ENCODE results near the gene CACNA1A. TPM values are rescaled to one million over a fixed set of nuclear protein-coding genes. Genes with fewer than 3 reads are reported as not detected.

Gene CACNA1A
- total and polyA plus RNA-seq, 2 of the 13 experiments (the other 11 are each of a cell fraction or from before 2014, with no cell fraction given), result not detected

DNA sequence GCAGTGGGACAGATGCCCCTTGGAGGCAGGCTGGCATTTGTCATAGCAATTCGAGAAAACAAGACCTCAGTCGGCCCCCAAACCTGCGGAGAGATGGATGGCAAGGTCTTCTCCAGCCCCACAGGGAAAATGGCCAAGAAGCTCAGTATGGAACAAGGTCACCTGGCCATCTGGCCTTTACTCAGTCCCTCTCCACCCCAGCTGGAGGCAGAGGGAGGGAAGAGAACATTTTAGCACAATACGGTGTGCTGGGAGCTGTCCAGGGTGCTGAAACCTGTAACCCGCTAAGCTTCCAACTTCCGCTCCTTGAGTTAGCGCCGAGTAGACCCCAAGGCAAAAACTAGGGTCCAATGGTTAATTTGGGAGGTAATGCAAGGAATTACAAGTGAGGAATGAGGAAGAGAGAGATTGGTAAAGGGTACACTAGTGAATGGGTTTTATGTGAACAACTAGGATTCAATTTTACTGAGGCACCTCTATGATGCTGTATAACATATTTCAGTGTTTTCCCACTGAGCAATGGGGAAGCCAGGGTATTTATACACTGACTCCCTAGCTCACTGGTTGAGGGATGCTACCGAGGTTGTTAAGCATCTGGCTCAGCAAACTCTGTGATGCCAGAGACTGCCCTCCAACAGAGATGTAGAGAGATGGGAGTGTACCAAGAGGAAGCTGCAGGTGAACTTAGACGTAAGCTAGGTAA, 64.3 kb downstream of the CACNA1A start (continued):
- TF ChIP-seq, protein P1, sequence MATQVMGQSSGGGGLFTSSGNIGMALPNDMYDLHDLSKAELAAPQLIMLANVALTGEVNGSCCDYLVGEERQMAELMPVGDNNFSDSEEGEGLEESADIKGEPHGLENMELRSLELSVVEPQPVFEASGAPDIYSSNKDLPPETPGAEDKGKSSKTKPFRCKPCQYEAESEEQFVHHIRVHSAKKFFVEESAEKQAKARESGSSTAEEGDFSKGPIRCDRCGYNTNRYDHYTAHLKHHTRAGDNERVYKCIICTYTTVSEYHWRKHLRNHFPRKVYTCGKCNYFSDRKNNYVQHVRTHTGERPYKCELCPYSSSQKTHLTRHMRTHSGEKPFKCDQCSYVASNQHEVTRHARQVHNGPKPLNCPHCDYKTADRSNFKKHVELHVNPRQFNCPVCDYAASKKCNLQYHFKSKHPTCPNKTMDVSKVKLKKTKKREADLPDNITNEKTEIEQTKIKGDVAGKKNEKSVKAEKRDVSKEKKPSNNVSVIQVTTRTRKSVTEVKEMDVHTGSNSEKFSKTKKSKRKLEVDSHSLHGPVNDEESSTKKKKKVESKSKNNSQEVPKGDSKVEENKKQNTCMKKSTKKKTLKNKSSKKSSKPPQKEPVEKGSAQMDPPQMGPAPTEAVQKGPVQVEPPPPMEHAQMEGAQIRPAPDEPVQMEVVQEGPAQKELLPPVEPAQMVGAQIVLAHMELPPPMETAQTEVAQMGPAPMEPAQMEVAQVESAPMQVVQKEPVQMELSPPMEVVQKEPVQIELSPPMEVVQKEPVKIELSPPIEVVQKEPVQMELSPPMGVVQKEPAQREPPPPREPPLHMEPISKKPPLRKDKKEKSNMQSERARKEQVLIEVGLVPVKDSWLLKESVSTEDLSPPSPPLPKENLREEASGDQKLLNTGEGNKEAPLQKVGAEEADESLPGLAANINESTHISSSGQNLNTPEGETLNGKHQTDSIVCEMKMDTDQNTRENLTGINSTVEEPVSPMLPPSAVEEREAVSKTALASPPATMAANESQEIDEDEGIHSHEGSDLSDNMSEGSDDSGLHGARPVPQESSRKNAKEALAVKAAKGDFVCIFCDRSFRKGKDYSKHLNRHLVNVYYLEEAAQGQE (IDR thresholded peaks at IDR 0.05; ENCODE audit: borderline replicate concordance in 1 of 2, low read depth in 1 of 2, low read length in 2 of 2), result peak; percentile 91 to 98
- TF ChIP-seq ARID2 (CRISPR knock-in tag; IDR thresholded peaks at IDR 0.05; ENCODE audit: borderline replicate concordance) (no peak), ZNF605 (CRISPR knock-in tag; IDR thresholded peaks at IDR 0.05) (peak; percentile 61; the same call in 1 of the 2 replicates), HES4 (CRISPR knock-in tag; IDR thresholded peaks at IDR 0.05; ENCODE audit: borderline replicate concordance) (peak; percentile 70), SIX4 (CRISPR knock-in tag; IDR thresholded peaks at IDR 0.05) (peak; percentile 56; the same call in 1 of the 2 replicates), ZNF530 (CRISPR knock-in tag; IDR thresholded peaks at IDR 0.05; ENCODE audit: low read depth) (0 out of 2 replicates have a peak, but pooled peaks have one; percentile 52), ZNF263 (CRISPR knock-in tag; IDR thresholded peaks at IDR 0.05) (0 out of 2 replicates have a peak, but pooled peaks have one; percentile 34), DNMT3B (CRISPR knock-in tag; conservative IDR thresholded peaks at IDR 0.05) (peak; percentile 92; the same call in 1 of the 2 replicates), ELF1 (CRISPR knock-in tag; IDR thresholded peaks at IDR 0.05) (no peak), ZSCAN9 (CRISPR knock-in tag; IDR thresholded peaks at IDR 0.05; ENCODE audit: borderline replicate concordance) (peak; percentile 92), ZNF225 (CRISPR knock-in tag; IDR thresholded peaks at IDR 0.05) (peak; percentile 65; the same call in 1 of the 2 replicates), ZNF124 (CRISPR knock-in tag; IDR thresholded peaks at IDR 0.05) (peak; percentile 64; the same call in 1 of the 2 replicates), ZNF335 (CRISPR knock-in tag; IDR thresholded peaks at IDR 0.05) (peak; percentile 70; the same call in 1 of the 2 replicates), FOXA3 (CRISPR knock-in tag; IDR thresholded peaks at IDR 0.05) (0 out of 2 replicates have a peak, but pooled peaks have one; percentile 12), ZNF768 (CRISPR knock-in tag; IDR thresholded peaks at IDR 0.05) (no peak), IKZF4 (CRISPR knock-in tag; IDR thresholded peaks at IDR 0.05; ENCODE audit: borderline replicate concordance, low read depth, not compliant biosample characterization) (peak; percentile 35), SKI (IDR thresholded peaks at IDR 0.05; ENCODE audit: partially characterized antibody) (no peak), ETV6 (CRISPR knock-in tag; conservative IDR thresholded peaks at IDR 0.05) (0 out of 2 replicates have a peak, but pooled peaks have one; percentile 74), CCDC6 (CRISPR knock-in tag; IDR thresholded peaks at IDR 0.05) (0 out of 2 replicates have a peak, but pooled peaks have one; percentile 29), MIXL1 (CRISPR knock-in tag; IDR thresholded peaks at IDR 0.05) (peak; percentile 53; the same call in 1 of the 2 replicates), ZNF7 (CRISPR knock-in tag; IDR thresholded peaks at IDR 0.05) (0 out of 2 replicates have a peak, but pooled peaks have one; percentile 3), HOXA5 (CRISPR knock-in tag; IDR thresholded peaks at IDR 0.05) (peak; percentile 61; the same call in 1 of the 2 replicates)
- TF ChIP-seq, protein P2, sequence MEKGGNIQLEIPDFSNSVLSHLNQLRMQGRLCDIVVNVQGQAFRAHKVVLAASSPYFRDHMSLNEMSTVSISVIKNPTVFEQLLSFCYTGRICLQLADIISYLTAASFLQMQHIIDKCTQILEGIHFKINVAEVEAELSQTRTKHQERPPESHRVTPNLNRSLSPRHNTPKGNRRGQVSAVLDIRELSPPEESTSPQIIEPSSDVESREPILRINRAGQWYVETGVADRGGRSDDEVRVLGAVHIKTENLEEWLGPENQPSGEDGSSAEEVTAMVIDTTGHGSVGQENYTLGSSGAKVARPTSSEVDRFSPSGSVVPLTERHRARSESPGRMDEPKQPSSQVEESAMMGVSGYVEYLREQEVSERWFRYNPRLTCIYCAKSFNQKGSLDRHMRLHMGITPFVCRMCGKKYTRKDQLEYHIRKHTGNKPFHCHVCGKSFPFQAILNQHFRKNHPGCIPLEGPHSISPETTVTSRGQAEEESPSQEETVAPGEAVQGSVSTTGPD (CRISPR knock-in tag; IDR thresholded peaks at IDR 0.05), result no peak
- TF ChIP-seq, protein P3, sequence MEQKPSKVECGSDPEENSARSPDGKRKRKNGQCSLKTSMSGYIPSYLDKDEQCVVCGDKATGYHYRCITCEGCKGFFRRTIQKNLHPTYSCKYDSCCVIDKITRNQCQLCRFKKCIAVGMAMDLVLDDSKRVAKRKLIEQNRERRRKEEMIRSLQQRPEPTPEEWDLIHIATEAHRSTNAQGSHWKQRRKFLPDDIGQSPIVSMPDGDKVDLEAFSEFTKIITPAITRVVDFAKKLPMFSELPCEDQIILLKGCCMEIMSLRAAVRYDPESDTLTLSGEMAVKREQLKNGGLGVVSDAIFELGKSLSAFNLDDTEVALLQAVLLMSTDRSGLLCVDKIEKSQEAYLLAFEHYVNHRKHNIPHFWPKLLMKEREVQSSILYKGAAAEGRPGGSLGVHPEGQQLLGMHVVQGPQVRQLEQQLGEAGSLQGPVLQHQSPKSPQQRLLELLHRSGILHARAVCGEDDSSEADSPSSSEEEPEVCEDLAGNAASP (CRISPR knock-in tag; IDR thresholded peaks at IDR 0.05; ENCODE audit: borderline replicate concordance), result 0 out of 2 replicates have a peak, but pooled peaks have one; percentile 54

Measured in HepG2 (cell line).